Stimulated activated CD4-positive, alpha-beta T cell treated with anti-CD3 and anti-CD28 coated beads, TNF-alpha, amount 100 ng/mL, for 48 hours (primary cell): ENCODE results near the gene GASK1A.

ENCODE experiments used
- DNase-seq, 3 donors: peaks; one replicate each; pipeline ENCODE4 v3.0.0-alpha.2; 2020; ENCODE audit warnings: low read depth in 3 of 3

GASK1A gene

GRCh38 chr3:42982645-42983412 is 3.7 kb downstream of the GASK1A start:
- no peak for DNase-seq

- no peak for DNase-seq
These were observed 4.8 kb downstream of the GASK1A start for GRCh38 chr3:42983927-42984326.

GRCh38 chr3:42984701-42985100 is 5.6 kb downstream of the GASK1A start:
- no peak for DNase-seq

- DNase-seq: no peak
These were observed 9.0 kb downstream of the GASK1A start for GRCh38 chr3:42988097-42988496.

- DNase-seq: no peak
These were observed 9.5 kb downstream of the GASK1A start for GRCh38 chr3:42988566-42988965.

GRCh38 chr3:42991341-42992315 is 12.5 kb downstream of the GASK1A start:
- no peak for DNase-seq

GRCh38 chr3:42994595-42994994 is 15.5 kb downstream of the GASK1A start:
- no peak for DNase-seq

GRCh38 chr3:42996021-42996420 is 16.9 kb downstream of the GASK1A start:
- no peak for DNase-seq

- no peak for DNase-seq
These were observed 17.5 kb downstream of the GASK1A start for GRCh38 chr3:42996633-42997075.

GRCh38 chr3:42999212-42999611 is 20.1 kb downstream of the GASK1A start:
- DNase-seq: no peak

GRCh38 chr3:42999632-43000031 is 20.5 kb downstream of the GASK1A start:
- no peak for DNase-seq

GRCh38 chr3:43000387-43000786 is 21.3 kb downstream of the GASK1A start:
- DNase-seq: no peak

- DNase-seq: no peak
These were observed 22.0 kb downstream of the GASK1A start for GRCh38 chr3:43001094-43001553.

- no peak for DNase-seq
These were observed 22.5 kb downstream of the GASK1A start for GRCh38 chr3:43001556-43002121.

GRCh38 chr3:43004282-43004681 is 25.2 kb downstream of the GASK1A start:
- no peak for DNase-seq

- DNase-seq: no peak
These were observed 26.1 kb downstream of the GASK1A start for GRCh38 chr3:43005253-43005652.

GRCh38 chr3:43005981-43006380 is 26.9 kb downstream of the GASK1A start:
- no peak for DNase-seq

GRCh38 chr3:43006825-43007224 is 27.7 kb downstream of the GASK1A start:
- DNase-seq: no peak

GRCh38 chr3:43009547-43009946 is 30.4 kb downstream of the GASK1A start:
- DNase-seq: no peak

GRCh38 chr3:43010638-43011037 is 31.5 kb downstream of the GASK1A start:
- no peak for DNase-seq

- DNase-seq: no peak
These were observed 32.5 kb downstream of the GASK1A start for GRCh38 chr3:43011638-43012037.

- DNase-seq: no peak
These were observed 33.1 kb downstream of the GASK1A start for GRCh38 chr3:43012174-43012573.
